ENCODE data around the gene ZNF333. TPM values are rescaled to one million over a fixed set of nuclear protein-coding genes. Genes with fewer than 3 reads are reported as not detected.

Gene ZNF333
- total RNA-seq, 4 donors from 2014 or later: 22.8 to 50.1 (median 26.0) TPM

DNA sequence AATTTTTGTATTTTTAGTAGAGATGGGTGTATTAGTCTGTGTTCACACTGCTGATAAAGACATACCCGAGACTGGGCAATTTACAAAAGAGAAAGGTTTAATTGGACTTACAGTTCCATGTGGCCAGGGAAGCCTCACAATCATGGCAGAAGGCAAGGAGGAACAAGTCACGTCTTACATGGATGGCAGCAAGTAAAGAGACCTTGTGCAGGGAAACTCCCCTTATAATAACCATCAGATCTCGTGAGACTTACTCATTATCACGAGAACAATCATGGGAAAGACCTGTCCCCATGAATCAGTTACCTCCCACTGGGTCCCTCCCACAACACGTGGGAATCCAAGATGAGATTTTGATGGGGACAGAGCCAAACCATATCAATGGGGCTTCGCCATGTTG, 14.6 kb downstream of the ZNF333 start:
- WGBS, 2 donors: 90 to 97% methylated on average over 6 of the region's 6 CpGs
- H3K36me3 ChIP-seq: peaks cover 75 to 76% of the 10 kb centered on the region in 2 donors

DNA sequence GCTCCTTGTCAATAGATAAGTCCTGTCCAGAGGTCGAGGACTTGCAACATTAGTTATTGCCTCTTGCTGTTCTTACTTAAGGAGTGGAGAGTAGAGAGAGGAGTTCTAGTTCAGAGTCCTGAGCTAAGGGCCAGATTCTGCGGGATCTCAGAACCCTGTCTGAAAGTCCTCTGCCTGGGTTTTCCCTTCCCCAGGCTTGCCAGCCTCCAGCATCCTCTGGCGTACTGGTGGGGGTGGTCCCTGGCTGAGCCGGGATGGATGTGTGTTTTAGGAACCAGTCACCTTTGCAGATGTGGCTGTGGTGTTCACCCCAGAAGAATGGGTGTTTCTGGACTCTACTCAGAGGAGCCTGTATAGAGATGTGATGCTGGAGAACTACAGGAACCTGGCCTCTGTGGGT, 26.0 kb downstream of the ZNF333 start:
- TF ChIP-seq, protein P1, sequence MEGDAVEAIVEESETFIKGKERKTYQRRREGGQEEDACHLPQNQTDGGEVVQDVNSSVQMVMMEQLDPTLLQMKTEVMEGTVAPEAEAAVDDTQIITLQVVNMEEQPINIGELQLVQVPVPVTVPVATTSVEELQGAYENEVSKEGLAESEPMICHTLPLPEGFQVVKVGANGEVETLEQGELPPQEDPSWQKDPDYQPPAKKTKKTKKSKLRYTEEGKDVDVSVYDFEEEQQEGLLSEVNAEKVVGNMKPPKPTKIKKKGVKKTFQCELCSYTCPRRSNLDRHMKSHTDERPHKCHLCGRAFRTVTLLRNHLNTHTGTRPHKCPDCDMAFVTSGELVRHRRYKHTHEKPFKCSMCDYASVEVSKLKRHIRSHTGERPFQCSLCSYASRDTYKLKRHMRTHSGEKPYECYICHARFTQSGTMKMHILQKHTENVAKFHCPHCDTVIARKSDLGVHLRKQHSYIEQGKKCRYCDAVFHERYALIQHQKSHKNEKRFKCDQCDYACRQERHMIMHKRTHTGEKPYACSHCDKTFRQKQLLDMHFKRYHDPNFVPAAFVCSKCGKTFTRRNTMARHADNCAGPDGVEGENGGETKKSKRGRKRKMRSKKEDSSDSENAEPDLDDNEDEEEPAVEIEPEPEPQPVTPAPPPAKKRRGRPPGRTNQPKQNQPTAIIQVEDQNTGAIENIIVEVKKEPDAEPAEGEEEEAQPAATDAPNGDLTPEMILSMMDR (IDR thresholded peaks at IDR 0.05): no peak
- no peak for TF ChIP-seq POLR2A (IDR thresholded peaks at IDR 0.05)
- intact Hi-C loops (cut with DNase I): no loop called here
- no peak for DNase-seq
- 98 to 100% methylated on average over 4 of the region's 4 CpGs for WGBS, 2 donors
- H3K36me3 ChIP-seq: peaks cover 63 to 64% of the 10 kb centered on the region in 2 donors
- H3K27me3 ChIP-seq: no peaks in the 10 kb centered on the region
- H3K4me1 ChIP-seq: no peaks in the 10 kb centered on the region
- no peak overlapping the region for H3K27ac ChIP-seq
- H3K9me3 ChIP-seq: peaks cover 13% of the 10 kb centered on the region
- H3K4me3 ChIP-seq (replicated peaks in 1 of 3): no peak overlapping the region

More for the DNA sequence above, 14.6 kb downstream of the ZNF333 start:
- no peak overlapping the region for H3K4me3 ChIP-seq (replicated peaks in 1 of 3)
- H3K9me3 ChIP-seq: no peaks in the 10 kb centered on the region
- no peak for TF ChIP-seq POLR2A (IDR thresholded peaks at IDR 0.05)
- TF ChIP-seq, protein P1 (IDR thresholded peaks at IDR 0.05): no peak
- no peak overlapping the region for H3K27ac ChIP-seq
- DNase-seq: no peak
- H3K27me3 ChIP-seq: no peaks in the 10 kb centered on the region
- intact Hi-C loops (cut with DNase I): no loop called here
- H3K4me1 ChIP-seq: no peaks in the 10 kb centered on the region

DNA sequence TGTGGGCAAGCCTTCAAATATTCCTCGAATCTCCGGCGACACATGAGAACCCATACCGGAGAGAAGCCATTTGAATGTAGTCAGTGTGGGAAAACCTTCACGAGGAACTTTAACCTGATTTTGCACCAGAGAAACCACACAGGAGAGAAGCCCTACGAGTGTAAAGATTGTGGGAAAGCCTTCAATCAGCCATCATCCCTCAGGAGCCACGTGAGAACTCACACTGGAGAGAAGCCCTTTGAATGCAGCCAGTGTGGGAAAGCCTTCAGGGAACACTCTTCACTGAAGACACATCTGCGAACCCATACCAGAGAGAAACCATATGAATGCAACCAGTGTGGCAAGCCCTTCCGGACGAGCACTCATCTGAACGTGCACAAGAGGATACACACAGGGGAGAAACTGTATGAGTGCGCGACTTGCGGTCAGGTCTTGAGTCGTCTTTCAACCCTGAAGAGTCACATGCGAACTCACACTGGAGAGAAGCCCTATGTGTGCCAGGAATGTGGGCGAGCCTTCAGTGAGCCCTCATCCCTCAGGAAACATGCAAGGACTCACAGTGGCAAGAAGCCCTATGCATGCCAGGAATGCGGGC, 28.8 kb downstream of the ZNF333 start:
- peaks cover 55 to 57% of the 10 kb centered on the region in 2 donors for H3K36me3 ChIP-seq
- TF ChIP-seq POLR2A (IDR thresholded peaks at IDR 0.05): no peak
- TF ChIP-seq, protein P1 (IDR thresholded peaks at IDR 0.05): no peak
- WGBS, 2 donors: 90 to 96% methylated on average over 18 of the region's 18 CpGs
- no peaks in the 10 kb centered on the region for H3K27me3 ChIP-seq
- no peak overlapping the region for H3K4me3 ChIP-seq (replicated peaks in 1 of 3)
- no peak overlapping the region for H3K27ac ChIP-seq
- H3K4me1 ChIP-seq: no peaks in the 10 kb centered on the region
- intact Hi-C loops (cut with DNase I): no loop called here
- DNase-seq: no peak
- H3K9me3 ChIP-seq: peaks cover 16% of the 10 kb centered on the region

GRCh38 chr19:14719162-14719561, 29.3 kb downstream of the ZNF333 start:
- WGBS, 2 donors: 99% methylated on average over 3 of the region's 3 CpGs
- no peak for DNase-seq

DNA sequence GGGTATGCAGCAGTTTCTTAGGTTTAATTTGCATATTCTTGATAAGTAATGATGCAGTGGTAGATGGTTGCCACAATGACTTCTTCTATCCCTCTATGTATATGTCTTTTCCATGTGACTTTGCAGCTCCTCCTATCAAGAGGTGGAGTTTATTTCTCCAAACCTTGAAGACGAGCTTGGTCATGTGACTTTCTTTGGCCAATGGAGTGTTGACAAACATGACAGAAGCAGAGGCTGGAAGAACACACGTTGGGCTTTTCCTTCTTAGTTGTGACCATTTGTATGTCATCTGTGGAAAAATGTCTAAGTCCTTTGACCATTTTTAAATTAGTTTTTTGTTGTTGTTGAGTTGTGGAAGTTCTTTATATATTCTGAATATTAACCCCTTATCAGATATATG, 32.3 kb downstream of the ZNF333 start:
- WGBS, 2 donors: 88 to 92% methylated on average over 2 of the region's 2 CpGs
- H3K27me3 ChIP-seq: no peaks in the 10 kb centered on the region
- no peaks in the 10 kb centered on the region for H3K4me1 ChIP-seq
- no peak overlapping the region for H3K27ac ChIP-seq
- peaks cover 16% of the 10 kb centered on the region for H3K9me3 ChIP-seq
- DNase-seq: no peak
- peaks cover 23 to 26% of the 10 kb centered on the region in 2 donors for H3K36me3 ChIP-seq
- TF ChIP-seq POLR2A (IDR thresholded peaks at IDR 0.05): no peak
- TF ChIP-seq, protein P1 (IDR thresholded peaks at IDR 0.05): no peak
- no peak overlapping the region for H3K4me3 ChIP-seq (replicated peaks in 1 of 3)
- intact Hi-C loops (cut with DNase I): no loop called here

More at GRCh38 chr19:14719162-14719561, 29.3 kb downstream of the ZNF333 start:
- peaks cover 49 to 54% of the 10 kb centered on the region in 2 donors for H3K36me3 ChIP-seq
- H3K27ac ChIP-seq: no peak overlapping the region
- H3K27me3 ChIP-seq: no peaks in the 10 kb centered on the region
- H3K4me1 ChIP-seq: no peaks in the 10 kb centered on the region
- TF ChIP-seq, protein P1 (IDR thresholded peaks at IDR 0.05): no peak
- intact Hi-C loops (cut with DNase I): no loop called here
- H3K9me3 ChIP-seq: peaks cover 16% of the 10 kb centered on the region
- H3K4me3 ChIP-seq (replicated peaks in 1 of 3): no peak overlapping the region
